GM18498 (cell line): ENCODE measurements around the gene ADAMTS3.

ENCODE experiments used
- ATAC-seq: cut with Tn5 transposase; IDR thresholded peaks from one replicate; pipeline ENCODE4 v1.9.1; 2021; ENCODE audit warnings: mild to moderate bottlenecking, moderate library complexity; ENCODE audit not compliant: unreplicated experiment

Gene ADAMTS3

GRCh38 chr4:72302981-72303704, 265.9 kb downstream of the ADAMTS3 start:
- ATAC-seq = peak; percentile 94

GRCh38 chr4:72301759-72302158, 267.3 kb downstream of the ADAMTS3 start:
- ATAC-seq = no peak

GRCh38 chr4:72300126-72300525, 268.9 kb downstream of the ADAMTS3 start:
- ATAC-seq = no peak

- peak; percentile 85 for ATAC-seq
These were observed 273.0 kb downstream of the ADAMTS3 start for GRCh38 chr4:72295966-72296557.

- ATAC-seq = no peak
These were observed 278.3 kb downstream of the ADAMTS3 start for GRCh38 chr4:72290737-72291136.

- ATAC-seq = no peak
These were observed 282.1 kb downstream of the ADAMTS3 start for GRCh38 chr4:72286910-72287309.

- ATAC-seq = no peak
These were observed 282.8 kb downstream of the ADAMTS3 start for GRCh38 chr4:72286185-72286584.

- no peak for ATAC-seq
These were observed 285.7 kb downstream of the ADAMTS3 start for GRCh38 chr4:72283357-72283756.

- no peak for ATAC-seq
These were observed 288.8 kb downstream of the ADAMTS3 start for GRCh38 chr4:72280252-72280651.

GRCh38 chr4:72275381-72275780, 293.6 kb downstream of the ADAMTS3 start:
- ATAC-seq = no peak

GRCh38 chr4:72274251-72274650, 294.8 kb downstream of the ADAMTS3 start:
- no peak for ATAC-seq

- no peak for ATAC-seq
These were observed 313.8 kb downstream of the ADAMTS3 start for GRCh38 chr4:72255269-72255668.

- no peak for ATAC-seq
These were observed 325.4 kb downstream of the ADAMTS3 start for GRCh38 chr4:72243641-72244040.

- ATAC-seq = no peak
These were observed 329.4 kb downstream of the ADAMTS3 start for GRCh38 chr4:72239487-72240116.
